Measurements from ENCODE around the gene AFF1.
"Not testable (repeated sequence)": the region's sequence is repeated elsewhere in the genome, so short reads cannot be mapped to it uniquely, and the experiment has no call there.

AFF1 gene

DNA sequence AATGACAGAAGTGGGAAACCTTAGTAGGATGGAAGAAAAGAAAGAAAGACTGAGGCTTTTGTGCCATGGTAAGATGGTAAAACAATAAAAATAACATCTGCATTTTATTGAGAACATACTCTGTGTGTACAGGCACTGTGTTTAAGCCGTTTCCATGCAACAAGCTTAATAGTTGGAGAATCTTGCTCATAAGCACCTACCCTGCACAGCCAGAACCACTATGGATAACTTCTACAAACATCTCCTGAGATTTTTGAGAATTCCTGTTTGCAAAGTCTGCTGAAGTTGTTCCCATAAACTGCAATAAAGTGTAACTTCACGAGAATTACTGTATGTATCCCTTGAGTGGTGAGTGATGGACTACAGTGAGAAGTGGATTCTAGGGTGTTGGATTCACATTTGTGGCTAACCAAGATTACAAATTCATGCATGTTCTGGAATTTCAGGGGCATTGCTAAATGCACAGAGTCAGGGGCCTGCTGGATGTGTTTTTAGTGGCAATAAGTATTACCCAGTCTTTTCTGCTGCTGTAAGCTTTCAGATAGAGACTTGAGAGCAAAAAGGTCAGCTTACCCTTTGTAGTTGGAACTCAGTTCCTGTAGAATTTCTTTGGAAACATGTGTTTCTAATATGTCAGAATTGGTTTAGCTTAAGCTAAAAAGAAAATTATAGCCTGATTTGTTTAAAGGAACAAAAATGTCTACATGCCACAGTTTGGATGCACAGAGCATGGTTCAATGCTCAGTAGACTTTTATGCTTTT is 132.5 kb downstream of the AFF1 start:
- DNase-seq, result no peak

DNA sequence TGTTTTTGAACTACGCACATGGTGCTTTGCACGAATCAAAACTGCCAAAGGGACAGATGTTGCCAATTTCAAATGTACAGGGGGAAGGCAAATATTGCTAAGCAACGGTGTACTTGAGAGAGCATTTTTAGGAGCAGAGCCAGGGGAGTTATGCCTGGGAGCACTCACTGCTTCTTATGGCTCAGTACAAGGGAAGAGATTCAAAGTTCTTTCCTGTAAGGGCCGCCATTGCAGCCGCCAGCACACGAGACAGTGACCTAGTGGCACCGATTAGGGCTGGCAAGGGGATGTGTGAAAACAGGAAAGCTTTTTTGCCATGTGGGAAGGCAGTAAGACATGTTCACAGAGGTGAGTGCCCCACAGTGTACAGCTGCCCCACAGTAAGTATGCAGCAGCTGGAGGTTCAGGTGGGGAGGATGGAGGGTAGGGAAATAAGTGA is 133.8 kb downstream of the AFF1 start:
- DNase-seq, result no peak

DNA sequence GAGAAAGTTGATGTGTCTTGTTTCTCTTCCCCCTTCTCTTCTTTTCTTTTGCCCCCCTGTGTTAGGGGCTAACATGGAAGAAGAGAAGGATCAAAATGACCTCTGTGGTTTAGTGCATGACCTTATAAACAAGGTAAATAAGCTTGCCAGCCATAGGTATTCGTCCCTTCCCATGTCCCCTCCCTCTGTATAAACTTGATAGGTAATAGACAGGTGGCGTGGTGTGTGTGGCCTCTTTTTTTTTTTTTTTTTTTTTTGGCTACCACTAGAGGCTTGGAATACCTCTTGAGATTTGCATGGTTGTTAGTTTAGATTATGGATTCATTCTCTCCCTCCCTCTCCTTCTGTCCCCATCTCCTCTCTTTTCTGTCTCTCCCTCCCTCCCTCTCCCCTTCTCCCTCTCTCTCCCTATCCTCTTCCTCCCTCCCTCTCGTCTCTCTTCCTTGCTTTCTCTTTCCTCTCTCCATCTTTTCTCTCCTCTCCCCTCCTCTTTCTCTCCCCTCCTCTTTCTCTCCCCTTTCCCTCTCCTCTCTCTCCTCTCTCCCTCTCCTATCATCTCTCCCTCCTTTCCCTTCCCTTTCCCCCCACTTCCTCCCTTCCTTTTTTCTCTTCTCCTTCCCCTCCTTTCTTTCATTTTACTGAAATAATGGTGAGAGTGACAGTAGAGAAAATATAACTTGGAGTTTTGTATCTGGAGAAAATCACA is 134.4 kb downstream of the AFF1 start:
- no peak for DNase-seq

DNA sequence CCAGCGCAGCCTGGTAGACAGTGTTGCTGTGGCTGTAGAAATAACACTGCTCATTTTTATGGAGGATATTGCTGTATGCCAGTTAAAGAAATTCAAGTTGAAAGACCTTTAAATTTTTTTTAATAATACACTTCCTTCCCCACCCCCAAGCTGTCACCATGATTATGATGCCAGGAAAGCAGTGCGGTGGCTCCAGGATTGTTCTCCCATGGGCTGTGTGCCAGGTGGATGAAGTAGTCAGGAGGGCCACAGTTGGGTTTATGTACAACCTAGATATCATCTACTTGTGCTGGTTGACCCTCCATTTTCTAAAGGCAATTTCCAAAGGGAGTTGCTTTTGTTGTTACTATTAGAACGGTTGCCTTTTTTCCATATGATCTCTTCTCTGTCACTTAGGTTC is 136.6 kb downstream of the AFF1 start:
- no peak for DNase-seq

DNA sequence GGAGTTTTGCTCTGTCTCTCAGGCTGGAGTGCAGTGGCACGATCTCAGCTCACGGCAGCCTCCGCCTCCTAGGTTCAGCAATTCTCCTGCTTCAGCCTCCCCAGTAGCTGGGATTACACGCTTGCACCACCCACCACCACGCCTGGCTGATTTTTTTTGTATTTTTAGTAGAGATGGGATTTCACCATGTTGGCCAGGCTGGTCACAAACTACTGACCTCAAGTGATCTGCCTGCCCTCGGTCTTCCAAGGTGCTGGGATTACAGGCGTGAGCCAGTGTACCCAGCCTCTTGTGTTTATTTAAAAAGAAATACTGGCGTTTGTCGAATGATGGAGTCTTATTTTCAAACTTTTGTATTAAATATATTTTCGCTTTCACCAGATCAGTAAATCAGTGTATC is 137.7 kb downstream of the AFF1 start:
- DNase-seq, result not testable (repeated sequence)

DNA sequence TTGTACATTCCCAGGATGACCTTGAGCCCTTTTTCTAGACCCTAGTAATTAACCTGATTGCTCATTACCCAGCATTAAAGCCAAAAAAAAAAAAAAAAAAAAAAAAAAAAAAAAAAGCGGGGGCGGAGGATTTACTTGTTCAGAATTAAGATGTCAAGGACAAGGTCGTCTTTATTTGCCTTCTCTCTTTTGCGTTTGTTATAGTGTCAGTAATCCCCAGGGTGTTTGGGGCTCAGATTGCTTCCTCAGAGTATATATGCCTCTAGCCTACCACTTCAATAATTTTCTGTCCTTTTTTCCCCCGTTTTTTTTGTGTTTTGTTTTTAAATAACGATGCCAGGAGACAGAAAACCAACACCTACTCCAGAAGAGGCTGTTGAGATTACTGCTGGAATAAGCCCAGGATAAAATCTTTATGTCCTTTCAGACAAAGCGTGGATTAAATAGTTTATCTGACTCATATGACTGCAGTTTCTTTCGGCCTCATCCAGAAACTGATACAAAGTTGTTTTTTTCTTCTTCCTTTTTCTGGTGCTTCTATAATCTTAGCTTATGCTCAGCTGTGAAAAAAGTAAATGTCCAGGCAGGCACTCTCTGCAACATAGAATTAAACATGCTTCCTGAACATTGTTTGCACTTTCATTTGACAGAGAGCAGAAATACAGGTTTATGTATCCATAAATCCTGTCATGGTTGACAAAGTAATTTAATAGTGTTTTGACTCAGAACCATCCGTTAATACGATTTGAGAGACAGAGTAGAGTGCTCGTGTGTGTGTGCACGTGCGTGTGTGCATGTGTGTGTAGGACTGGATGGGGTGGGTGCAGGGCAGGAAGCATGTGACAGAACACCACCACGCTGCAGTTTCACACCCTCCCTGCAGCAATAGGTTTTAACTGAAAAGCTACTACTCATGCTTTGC is 138.6 kb downstream of the AFF1 start:
- DNase-seq, result no peak

DNA sequence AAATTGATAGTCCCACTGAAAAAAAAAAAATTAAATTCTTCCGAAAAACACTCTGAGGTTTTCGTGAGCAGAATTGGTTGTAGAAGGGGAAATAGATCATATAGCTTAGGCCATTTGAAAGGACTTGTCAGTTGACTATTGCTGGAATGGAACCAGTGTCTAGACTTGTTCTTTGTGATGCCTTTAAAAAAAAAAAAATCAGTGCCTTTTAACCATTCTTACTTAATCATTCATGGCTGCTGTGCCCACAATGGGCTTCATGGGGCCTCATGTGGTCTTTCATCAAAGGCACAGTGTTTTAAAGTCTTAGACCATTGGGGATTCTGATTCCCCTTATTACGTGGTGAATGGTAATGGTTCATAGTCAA is 139.3 kb downstream of the AFF1 start:
- DNase-seq, result no peak

DNA sequence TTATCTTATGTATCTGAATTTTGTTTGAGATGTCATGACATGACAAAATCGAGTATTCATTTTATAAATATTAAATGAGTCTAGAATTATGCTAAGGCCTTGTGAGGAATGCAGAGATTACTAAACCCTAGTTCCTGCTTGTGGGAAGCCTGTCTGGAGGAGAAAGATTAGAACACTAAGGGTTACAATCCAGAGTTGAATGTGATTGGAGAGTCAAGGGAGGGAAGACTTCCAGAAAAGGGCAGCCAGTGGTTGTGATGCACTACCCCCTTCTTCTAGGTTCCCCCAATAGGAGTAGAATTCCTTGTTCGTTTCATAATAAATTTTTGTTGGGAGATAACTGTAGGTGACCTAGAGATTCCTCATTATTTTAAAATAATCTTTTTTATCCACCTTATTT is 141.1 kb downstream of the AFF1 start:
- DNase-seq, result no peak

DNA sequence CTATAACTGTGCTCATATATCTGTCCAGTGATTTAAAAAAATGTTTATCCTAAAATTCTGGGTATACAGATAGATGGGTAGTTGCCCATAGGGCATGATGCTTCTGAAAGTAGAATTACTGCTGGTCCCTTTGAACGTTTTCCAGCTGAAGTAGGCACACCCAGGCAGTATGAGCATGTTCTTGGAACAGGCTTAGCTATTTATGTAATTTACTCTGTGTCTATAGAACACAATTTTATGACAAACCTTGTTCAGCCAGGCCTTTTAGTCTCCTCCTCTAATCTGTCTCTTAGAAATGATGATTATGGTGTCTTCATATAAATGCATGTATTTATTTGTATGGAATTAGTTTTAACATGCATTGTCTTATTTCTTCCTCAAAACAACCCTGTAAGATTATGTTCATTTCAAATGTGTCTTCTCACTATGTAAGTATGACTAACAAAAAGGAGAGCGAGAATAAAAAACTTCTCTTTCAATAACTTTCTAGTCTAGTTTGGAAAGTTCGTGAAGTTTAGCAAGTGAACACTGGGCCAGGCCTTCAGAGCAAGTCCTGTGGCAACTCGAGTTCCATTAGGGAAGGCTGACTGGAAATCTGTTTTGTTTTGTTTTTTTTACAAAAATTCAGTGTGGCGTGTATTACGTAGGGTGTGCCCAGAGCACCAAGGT is 142.0 kb downstream of the AFF1 start:
- DNase-seq, result no peak

DNA sequence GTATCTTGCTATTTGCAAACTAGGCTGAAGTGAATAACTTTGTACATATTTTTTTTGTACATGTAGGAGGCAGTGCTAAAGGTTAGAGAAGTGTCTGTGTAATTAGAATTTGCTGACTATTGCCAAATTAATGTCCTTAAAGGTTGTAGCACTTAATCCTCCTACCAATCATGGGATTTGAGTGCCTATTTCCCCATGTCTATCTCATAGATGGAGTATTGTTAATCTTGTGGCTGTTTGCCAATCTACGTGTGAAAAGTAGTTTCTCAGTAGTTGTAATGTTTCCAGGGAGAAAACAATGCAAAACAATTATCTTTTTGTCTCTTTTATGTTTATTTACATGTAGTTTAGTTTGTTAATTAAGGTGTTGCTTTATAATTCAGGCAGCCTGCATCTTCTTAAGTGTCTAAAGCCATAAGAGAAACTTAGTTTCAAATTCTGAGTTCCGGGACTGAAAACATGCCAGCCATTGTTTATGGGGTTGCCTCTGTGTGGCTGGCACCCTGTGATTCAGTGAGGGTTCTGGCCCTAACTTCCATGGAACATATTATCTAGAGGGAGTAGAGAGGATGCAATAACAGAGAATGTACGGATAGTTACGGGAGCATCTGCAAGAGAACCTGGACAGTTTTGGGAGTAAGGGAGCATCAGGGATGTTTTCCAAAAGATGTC is 143.2 kb downstream of the AFF1 start:
- DNase-seq, result no peak

DNA sequence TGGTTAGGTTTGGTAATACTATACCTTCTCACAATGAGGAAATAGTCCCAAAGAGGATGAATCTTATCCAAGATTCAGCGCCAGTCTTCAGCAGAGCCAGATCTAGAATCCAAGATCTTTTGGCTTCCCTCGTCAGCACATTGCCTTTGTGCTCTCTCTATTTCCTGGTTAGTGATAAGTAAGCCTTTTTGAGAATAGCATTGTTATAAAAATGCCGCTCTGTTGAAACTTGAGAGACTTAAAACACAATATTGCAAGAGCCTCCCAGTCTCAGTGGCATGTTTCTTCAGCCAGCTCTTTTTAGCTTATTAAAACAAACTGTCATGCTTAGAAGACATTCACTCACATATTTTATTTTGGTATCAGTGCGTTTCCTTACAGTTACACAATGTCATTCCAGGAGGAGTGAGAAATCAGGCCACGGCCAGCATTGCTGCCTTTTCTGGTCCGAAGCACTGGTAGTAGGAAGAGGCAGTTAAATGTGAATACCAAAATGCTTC is 144.2 kb downstream of the AFF1 start:
- DNase-seq, result no peak

DNA sequence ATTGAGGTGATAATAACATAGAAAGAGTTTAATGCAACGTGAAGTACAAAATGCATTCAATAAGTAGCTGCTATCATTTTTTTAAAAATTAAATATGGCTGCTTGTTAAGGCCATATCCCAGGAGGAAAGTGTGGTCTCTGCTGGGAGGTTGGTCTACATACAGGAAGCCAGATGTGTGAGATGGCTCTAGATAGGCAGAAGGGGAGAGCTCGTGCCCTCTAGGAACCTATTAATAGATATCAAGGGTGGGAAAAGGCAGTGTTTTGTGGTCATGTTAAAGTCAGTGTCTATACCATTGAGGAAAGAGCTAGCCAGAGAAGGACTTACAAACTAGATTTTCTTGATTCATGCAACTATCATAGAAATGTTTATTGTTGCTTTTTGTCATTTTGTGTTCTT is 145.2 kb downstream of the AFF1 start:
- DNase-seq, result no peak

DNA sequence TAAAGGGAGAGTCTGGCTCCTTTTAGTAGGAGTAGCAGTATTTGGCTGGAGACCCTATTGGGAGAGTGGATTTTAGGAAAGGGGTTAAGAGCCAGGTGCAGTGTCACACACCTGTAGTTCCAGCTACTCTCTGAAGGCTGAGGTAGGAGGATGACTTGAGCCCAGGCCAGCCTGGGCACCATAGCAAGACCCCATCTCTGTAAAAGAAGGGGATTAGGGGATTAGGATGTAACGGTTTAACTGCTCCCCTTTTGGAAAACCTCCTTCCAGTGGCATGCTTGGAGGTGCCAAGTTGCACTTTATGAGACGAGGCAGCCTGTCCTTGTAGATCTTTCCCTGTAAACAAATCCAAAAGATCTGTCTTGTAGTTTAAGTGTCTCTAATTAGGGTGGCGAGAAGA is 145.7 kb downstream of the AFF1 start:
- DNase-seq, result no peak

DNA sequence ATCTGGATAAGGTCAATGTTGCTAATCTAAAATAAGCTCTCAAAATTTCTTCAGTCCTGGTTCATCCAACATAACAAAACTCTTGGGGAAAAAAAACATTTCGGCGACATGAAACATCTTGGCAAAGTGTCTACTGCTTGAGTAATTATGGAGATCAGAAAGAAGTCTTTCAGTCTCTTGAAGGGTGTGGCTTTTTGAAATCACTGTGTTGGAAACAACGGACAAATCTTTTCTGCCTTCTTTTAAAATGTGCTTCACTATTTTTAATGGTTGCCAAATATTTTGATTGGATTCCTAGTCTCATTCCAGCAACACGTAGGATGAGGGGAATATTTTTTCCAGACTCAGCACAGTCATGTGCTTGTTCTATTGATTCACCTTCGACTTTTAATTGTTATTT is 147.0 kb downstream of the AFF1 start:
- no peak for DNase-seq

DNA sequence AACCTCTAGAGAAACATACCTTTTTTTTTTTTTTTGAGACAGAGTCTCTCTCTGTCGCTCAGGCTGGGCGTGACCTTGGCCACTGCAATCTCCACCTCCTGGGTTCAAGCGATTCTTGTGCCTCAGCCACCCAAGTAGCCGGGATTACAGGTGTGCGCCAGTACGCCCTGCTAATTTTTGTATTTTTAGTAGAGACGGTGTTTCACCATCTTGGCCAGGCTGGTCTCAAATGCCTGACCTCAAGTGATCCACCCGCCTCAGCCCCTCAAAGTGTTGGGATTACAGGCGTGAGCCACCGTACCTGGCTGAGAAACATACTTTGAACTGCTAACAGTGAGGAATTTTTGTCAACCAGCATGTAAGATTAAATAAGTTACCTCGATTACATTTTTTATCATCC is 150.9 kb downstream of the AFF1 start:
- not testable (repeated sequence) for DNase-seq

DNA sequence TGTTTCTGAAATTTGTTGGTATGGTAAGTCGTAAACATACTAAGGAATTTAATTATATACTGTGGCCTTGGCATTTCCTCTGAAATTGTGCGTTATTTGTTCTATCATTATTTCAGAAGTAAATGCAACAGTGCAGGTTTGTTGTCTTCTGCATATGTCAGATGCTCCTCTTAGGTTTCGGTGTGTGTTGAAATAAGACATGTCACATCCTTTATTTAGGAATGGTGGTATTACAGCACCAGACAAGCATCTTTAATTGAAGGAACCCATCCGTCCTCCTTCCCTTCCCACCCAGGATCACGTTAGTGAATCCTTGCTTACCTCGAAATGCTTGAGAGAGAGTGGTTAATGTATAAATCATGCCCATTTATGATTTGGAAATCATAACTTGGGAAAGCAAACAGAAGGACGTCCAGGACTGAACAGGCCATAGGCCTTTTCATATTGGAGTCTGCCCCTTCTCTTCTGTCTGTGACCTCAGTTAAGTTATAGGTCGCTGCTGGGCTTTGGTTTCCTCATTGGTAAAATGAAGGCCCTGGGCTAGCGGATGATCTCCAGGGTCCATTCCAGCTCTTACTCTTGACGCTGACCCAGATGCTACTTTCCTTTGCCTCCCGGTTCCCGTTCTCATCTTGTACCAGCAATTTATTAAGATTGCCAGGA is 151.5 kb downstream of the AFF1 start:
- no peak for DNase-seq

DNA sequence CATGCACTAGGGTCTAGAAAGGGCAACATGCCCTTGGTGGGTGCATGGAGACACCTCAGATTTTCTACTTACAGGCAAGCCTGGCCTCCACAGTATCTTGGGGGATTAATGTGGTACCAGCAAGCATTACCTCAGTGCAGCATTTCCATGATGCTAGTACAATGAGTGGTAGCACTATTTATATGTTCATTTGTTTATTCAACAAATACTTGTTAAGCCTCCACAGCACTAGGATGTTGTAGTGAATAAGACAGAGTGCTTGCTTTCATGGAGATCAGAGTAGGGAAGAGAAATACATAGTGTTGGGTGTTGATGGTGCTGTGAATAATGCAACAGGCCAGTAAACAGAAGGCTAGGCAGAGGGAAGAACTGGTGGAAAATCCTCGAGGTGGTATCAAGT is 152.2 kb downstream of the AFF1 start:
- DNase-seq, result no peak

DNA sequence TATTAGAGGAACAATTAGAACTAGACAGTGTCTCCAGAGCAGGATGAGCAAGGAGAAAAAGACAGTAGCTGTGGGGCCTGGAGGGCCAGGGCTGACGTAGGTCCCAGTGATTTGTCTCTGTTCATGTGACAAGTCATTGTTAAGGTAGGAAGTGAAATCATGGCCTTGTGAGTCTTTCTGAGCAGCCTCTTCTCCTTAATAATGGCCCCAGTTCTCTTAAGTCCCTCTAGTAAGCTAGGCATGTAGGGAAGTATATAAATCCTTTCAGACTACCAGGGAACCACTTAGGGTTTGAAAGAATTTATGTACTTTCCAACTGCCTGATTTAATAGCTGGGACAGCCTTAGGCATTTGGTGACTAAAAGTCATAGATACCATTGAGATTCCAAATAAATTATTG is 152.6 kb downstream of the AFF1 start:
- DNase-seq, result no peak

DNA sequence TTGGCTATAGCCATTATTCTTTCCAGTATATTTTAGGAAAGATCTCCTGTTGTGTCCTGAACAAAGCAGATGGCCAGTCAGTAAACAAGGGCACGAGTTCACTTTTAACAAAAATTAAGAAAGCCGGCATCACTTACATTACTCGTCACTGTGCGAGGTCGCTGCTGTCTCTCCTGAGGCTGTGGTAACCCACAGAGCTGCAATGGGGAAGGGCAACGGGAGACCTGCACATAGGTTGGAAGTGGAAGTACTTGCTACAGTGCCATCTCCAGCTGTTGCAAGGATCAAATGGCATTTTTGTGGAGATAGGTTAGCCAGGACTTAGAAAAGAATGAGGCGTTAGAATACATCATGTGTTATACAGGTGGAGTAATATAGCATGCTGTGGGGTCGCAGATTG is 153.4 kb downstream of the AFF1 start:
- no peak for DNase-seq

DNA sequence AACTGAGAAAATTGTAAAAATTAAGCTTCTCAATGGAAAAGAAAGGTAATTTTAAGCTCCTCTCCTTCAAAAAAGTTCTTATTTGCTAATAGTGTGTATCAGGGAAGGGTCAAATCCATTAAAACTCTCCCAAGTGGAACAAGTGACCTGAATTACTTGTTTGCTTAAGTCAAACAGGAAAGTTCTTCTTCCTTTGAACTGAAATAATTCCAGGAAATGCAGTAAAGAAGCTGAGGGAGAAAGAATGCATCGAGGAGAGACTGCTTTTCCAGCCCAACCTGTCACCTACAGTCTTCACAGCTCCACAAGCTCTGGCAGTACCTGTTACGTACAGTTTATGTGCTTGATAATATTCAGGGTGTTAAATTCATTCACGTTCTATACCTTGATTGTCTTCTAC is 154.6 kb downstream of the AFF1 start:
- DNase-seq, result no peak

DNA sequence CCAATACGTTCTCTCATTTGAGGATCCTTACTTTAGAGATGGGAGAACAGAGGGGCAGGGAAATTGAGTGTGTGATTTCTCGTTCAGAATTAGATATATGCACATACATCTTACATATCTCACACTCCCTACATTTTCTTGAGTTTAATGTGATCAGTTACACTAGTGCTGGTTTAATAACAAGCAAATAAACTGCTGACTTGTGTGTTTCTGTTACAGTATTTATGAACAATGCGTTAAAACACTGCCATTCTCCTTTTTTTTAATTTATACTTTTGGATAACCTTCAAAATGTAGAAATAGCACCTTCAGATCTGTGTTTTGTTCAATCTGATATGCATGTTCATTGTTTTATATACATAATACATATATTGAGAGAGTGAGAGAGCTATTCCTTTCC is 155.5 kb downstream of the AFF1 start:
- DNase-seq, result no peak
